SU-DHL-6 (cell line): ENCODE measurements around the gene CFB.
"Not testable (repeated sequence)": the region's sequence is repeated elsewhere in the genome, so short reads cannot be mapped to it uniquely, and the experiment has no call there.

Source experiments
- H2AFZ ChIP-seq: fragments of 200-600 bp; sonication (generic); 2 replicates; pipeline ENCODE4 v1.6.1; 2014; ENCODE audit warnings: low read depth, mild to moderate bottlenecking, moderate library complexity, mixed read lengths, antibody characterized with exemption, low read length; ENCODE audit not compliant: severe bottlenecking
- H3F3A ChIP-seq: fragments of 200-600 bp; shearing (Covaris generic); 2 replicates; pipeline ENCODE4 v1.6.0; 2016; ENCODE audit warnings: antibody characterized with exemption, mild to moderate bottlenecking; ENCODE audit not compliant: insufficient read depth
- H3K27ac ChIP-seq: fragments of 200-600 bp; sonication (generic); 2 replicates; pipeline ENCODE4 v1.5.1; 2016; ENCODE audit warnings: low read depth, mild to moderate bottlenecking, low read length, moderate library complexity, mixed read lengths
- H3K27me3 ChIP-seq: fragments of 200-600 bp; sonication (generic), shearing (Covaris generic); 2 replicates; pipeline ENCODE4 v1.6.0; 2014; ENCODE audit warnings: mild to moderate bottlenecking, low read length
- H3K36me3 ChIP-seq: fragments of 200-600 bp; sonication (generic); 2 replicates; pipeline ENCODE4 v1.6.1; 2014; ENCODE audit warnings: mild to moderate bottlenecking, low read length, mixed read lengths
- H3K4me2 ChIP-seq: fragments of 300-600, 200-600 bp; shearing (Covaris generic), sonication (generic); 2 replicates; pipeline ENCODE4 v1.6.0; 2014; ENCODE audit warnings: low read length, low read depth, mild to moderate bottlenecking; ENCODE audit not compliant: poor library complexity, severe bottlenecking
- H3K4me3 ChIP-seq: fragments of 200-600 bp; sonication (generic); 2 replicates; pipeline ENCODE4 v1.5.1; 2014; ENCODE audit warnings: antibody characterized with exemption, low read length, mild to moderate bottlenecking, mixed read lengths; ENCODE audit not compliant: insufficient read depth, poor library complexity, severe bottlenecking
- H3K79me2 ChIP-seq: fragments of 200-600 bp; sonication (generic); 2 replicates; pipeline ENCODE4 v1.6.1; 2014; ENCODE audit warnings: mild to moderate bottlenecking, low read length, moderate library complexity; ENCODE audit not compliant: insufficient read depth
- H3K9ac ChIP-seq: fragments of 200-600 bp; sonication (generic); 2 replicates; pipeline ENCODE4 v1.7.0; 2014; ENCODE audit warnings: mild to moderate bottlenecking, low read length
- H3K9me2 ChIP-seq: fragments of 200-600 bp; sonication (generic); replicated peaks from 2 replicates; pipeline ENCODE4 v1.6.1; 2014; ENCODE audit warnings: low read length; ENCODE audit not compliant: insufficient read depth
- H3K9me3 ChIP-seq: fragments of 200-600 bp; sonication (generic); 2 replicates; pipeline ENCODE4 v1.6.1; 2014; ENCODE audit warnings: low read length, mixed read lengths; ENCODE audit not compliant: insufficient read depth
- H4K20me1 ChIP-seq: fragments of 200-600 bp; sonication (generic); 2 replicates; pipeline ENCODE4 v1.6.1; 2014; ENCODE audit warnings: low read depth, mild to moderate bottlenecking, antibody characterized with exemption, low read length, moderate library complexity, mixed read lengths
- CTCF ChIP-seq: fragments of 200-600 bp; sonication (generic); IDR thresholded peaks from one replicate; pipeline ENCODE4 v1.5.1; 2017; ENCODE audit warnings: antibody characterized with exemption, mild to moderate bottlenecking, low read length, moderate library complexity; ENCODE audit not compliant: insufficient read depth, poor library complexity, severe bottlenecking
- EZH2phosphoT487 ChIP-seq: fragments of 200-600 bp; sonication (generic), shearing (Covaris generic); conservative IDR thresholded peaks from 2 replicates; pipeline ENCODE4 v1.6.1; 2018; ENCODE audit warnings: mild to moderate bottlenecking, antibody characterized with exemption, low read length, moderate library complexity, mixed read lengths

Gene CFB

GRCh38 chr6:31908791-31909190 lies 37.1 kb upstream of the CFB start:
- no peak overlapping the region for H3K4me2 ChIP-seq

GRCh38 chr6:31909298-31909697 lies 36.6 kb upstream of the CFB start:
- H3K4me2 ChIP-seq, H3K36me3 ChIP-seq, H3K27ac ChIP-seq, H2AFZ ChIP-seq, H3K4me3 ChIP-seq, H4K20me1 ChIP-seq, H3K79me2 ChIP-seq, H3F3A ChIP-seq, H3K9me3 ChIP-seq, H3K9me2 ChIP-seq, H3K9ac ChIP-seq, H3K27me3 ChIP-seq: not testable (repeated sequence)

More at GRCh38 chr6:31908791-31909190, 37.1 kb upstream of the CFB start:
- no peak for TF ChIP-seq CTCF
- no peak for TF ChIP-seq EZH2phosphoT487
- Histone ChIP-seq H3K4me3 (no peak overlapping the region), H3K27ac (no peak overlapping the region), H3K9me3 (no peaks in the 10 kb centered on the region), H3K9me2 (no peaks in the 10 kb centered on the region), H4K20me1 (no peaks in the 10 kb centered on the region), H3K9ac (no peak overlapping the region), H3F3A (peaks cover 5% of the 10 kb centered on the region), H2AFZ (no peak overlapping the region), H3K36me3 (no peaks in the 10 kb centered on the region), H3K27me3 (0 out of 2 replicates have a peak, but pooled peaks cover 3% of the 10 kb centered on the region), H3K79me2 (no peaks in the 10 kb centered on the region)

- Histone ChIP-seq H3K36me3 (no peaks in the 10 kb centered on the region), H3K4me2 (no peak overlapping the region), H3K9ac (no peak overlapping the region), H3K9me2 (no peaks in the 10 kb centered on the region), H3K27me3 (no peaks in the 10 kb centered on the region), H3K27ac (no peak overlapping the region), H3K79me2 (no peaks in the 10 kb centered on the region), H2AFZ (no peak overlapping the region), H3K9me3 (no peaks in the 10 kb centered on the region), H4K20me1 (no peaks in the 10 kb centered on the region), H3K4me3 (no peak overlapping the region), H3F3A (peaks cover 3% of the 10 kb centered on the region; the same call in 1 of the 2 replicates)
- no peak for TF ChIP-seq EZH2phosphoT487
- TF ChIP-seq CTCF = no peak
Measured at GRCh38 chr6:31911826-31912585, 33.9 kb upstream of the CFB start.

GRCh38 chr6:31915351-31915750 lies 30.5 kb upstream of the CFB start:
- H3K27me3 ChIP-seq = no peaks in the 10 kb centered on the region
- H3K4me2 ChIP-seq = no peak overlapping the region
- H3K9me3 ChIP-seq = no peaks in the 10 kb centered on the region
- H2AFZ ChIP-seq = no peak overlapping the region
- H3K4me3 ChIP-seq = no peak overlapping the region
- no peaks in the 10 kb centered on the region for H3F3A ChIP-seq
- no peak overlapping the region for H3K27ac ChIP-seq
- H3K9ac ChIP-seq = no peak overlapping the region
- TF ChIP-seq EZH2phosphoT487 = no peak
- TF ChIP-seq CTCF = no peak
- no peaks in the 10 kb centered on the region for H3K79me2 ChIP-seq
- H3K9me2 ChIP-seq = no peaks in the 10 kb centered on the region
- no peaks in the 10 kb centered on the region for H3K36me3 ChIP-seq
- H4K20me1 ChIP-seq = no peaks in the 10 kb centered on the region
